GM19238 (cell line): Measurements from ENCODE around the gene NCOR2.
"Not testable (repeated sequence)": the region's sequence is repeated elsewhere in the genome, so short reads cannot be mapped to it uniquely, and the experiment has no call there.

Experiments used
- DNase-seq: peaks from one replicate; pipeline ENCODE4 v3.0.0; 2011; ENCODE audit warnings: low spot score; ENCODE audit not compliant: insufficient read length

Gene NCOR2

GRCh38 chr12:124601706-124602105 lies 34.3 kb upstream of the NCOR2 start:
- no peak for DNase-seq

DNA sequence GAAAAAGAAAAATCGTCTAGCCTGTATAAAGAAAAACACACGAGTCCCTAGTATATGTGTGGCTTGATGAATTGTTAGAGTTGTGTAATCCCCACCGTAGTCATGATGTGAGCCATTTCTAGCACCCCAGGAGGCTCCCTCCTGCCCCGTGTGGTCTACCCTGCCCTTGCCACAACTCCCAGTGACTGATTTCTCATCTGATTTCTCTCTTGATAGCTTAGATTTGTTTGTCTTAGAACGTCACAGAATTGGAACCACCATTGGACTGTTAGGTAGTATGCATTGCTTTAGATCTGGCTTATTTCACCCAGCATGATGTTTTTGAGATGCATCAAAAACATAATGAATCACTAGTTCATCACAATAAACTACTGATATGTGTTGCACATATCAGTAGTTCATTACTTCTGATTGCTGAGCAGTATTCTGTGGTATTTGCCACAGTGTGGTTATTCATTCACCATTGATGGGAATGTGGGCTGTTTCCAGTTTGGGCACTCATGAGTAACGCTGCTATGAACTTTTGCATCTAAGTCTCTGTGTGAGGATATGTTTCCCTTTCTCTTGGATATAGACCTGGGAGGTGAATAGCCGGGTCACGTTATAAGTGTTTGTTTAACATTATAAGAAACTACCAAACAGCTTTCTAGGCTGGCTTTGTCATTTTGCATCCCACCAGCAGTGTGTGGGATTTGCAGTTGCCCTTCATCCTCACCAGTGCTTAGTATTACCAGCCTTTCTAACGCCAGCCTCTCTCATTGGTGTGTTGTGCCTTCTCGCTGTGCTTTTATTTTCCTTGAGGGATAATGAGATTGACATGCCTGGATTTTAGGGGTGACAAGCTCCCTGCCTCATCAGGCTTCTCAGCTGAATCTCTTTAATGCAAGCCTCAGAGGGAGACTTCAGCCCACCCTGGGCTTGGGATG lies 31.9 kb upstream of the NCOR2 start:
- DNase-seq, result no peak

DNA sequence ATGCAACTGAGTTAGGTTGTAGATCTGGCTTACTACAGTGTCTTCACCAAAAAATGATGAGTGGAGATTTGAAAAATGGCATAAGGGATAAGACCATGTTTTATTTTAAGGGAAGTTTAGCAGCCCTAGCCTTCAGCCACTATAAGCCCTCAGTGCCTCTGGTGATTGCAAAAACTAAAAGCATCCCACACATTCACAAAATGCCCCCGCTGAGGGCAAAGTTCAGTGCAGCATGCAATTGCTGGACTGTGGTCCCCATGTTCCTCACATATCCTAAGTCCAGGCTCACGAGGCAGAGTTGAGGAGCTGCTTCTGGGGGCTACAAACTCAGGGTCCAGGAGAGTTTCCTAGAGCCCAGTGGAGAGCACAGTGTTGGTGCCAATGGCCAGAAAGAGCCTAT lies 29.6 kb upstream of the NCOR2 start:
- DNase-seq, result no peak

- no peak for DNase-seq
These were observed 28.0 kb upstream of the NCOR2 start for GRCh38 chr12:124595444-124595843.

DNA sequence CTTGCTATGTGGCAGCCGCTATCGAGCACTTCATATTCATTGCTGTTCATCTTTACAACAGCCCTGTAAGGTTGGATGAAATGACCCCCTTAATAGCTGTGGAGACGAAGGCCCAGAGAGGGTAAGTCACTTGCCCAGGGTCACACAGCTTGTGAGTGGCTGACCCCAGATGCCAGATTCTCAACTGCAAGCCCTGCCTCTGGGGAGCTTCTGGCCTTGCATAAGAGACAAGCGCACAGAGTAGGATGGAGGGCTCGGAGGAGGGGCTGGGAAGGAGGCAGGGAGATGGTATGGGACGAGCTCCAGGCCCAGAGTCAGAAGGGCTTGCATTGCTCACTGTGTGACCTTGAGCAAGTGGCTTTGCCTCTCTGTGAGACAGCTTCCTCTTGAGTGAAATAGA lies 27.4 kb upstream of the NCOR2 start:
- no peak for DNase-seq

GRCh38 chr12:124593851-124594401 lies 26.5 kb upstream of the NCOR2 start:
- DNase-seq, result no peak

- DNase-seq, result no peak
These were observed 25.8 kb upstream of the NCOR2 start for GRCh38 chr12:124593176-124593575.

DNA sequence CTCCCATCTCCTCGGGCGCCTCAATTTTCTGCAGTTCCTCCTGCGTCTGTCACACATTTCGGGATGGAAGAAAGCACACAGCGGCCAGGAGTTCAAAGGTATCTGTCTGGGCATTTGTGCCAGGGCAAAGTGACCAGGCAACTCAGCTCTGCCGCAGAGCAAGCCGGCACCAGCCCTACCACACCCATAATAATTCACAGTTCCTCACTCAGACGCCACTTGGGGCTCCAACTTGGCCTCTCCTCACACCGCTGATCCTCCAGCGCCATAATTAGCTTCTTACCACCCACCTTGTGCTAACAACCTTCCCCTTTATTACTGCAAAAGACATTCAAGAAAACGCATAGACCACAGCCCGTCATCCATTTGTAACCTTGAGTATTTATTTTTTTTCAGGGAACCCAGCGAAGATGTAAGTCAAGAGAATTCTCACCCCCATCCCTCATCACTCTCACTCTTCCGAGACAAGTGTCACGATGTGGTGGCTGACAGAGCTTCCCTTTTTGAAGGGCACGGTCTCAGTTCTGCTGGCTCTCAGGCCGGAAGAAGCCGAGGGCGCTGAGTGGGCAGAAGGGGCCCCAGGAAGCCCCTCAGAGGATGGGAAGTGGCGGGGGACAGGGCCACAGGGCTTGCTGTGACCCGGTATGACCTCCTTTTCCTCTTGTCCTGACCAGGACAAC lies 25.2 kb upstream of the NCOR2 start:
- DNase-seq, result peak; percentile 35

DNA sequence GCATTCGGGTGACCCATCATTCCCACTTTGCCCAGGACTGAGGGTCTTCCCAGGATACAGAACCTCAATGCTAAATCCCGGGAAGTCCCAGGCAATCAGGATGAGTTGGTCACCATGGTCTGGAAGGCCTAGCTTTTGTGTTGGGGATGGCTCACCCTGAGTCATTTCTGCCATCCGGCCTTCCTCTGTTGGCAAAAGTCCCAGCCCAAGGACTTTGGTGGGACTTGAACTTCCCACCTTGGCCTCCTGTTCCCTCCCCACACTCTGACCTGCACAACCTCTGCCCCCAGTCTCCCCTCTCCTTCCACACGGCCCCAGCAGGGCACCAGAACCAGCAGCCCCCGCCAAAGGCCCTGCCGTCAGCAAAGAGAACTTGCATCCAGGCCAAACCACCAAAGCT lies 24.6 kb upstream of the NCOR2 start:
- no peak for DNase-seq

DNA sequence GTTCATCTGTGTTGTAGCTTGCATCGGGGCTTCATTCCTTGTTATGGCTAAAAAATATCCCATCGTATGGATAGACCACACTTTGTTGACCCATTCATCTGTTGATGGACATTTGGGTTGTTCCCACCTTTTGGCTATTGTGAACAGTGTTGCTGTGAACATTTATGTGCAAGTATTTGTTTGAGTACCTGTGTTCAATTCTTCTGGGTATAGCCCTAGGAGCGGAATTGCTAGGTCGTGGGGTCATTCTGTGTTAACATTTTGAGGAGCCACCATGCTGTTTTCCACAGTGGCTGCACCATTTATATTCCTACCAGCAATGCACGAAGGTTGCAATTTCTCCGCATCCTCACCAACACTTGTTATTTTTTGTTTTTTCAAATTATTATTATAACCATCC lies 23.0 kb upstream of the NCOR2 start:
- DNase-seq, result no peak

GRCh38 chr12:124588751-124589267 lies 21.4 kb upstream of the NCOR2 start:
- no peak for DNase-seq

- DNase-seq, result no peak
These were observed 20.7 kb upstream of the NCOR2 start for GRCh38 chr12:124588018-124588634.

DNA sequence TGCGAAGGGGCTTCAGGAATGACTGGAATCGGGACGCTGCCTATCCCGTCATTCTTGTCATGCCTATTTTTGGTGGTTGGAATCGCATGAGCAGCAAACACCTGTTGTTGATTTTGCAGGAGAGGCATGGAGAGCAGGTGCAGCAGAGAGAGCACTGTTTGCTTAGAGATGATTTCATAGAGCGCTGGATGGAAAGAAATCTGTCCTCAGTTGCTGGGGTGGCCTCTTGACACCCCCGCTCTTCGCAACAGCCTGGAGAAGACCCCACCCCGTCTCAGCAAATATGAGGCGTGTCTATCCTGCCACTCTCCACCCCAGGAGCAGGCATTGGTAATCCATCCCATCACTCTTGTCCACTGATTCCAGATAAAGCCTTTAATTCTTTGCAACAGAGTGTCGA lies 19.3 kb upstream of the NCOR2 start:
- DNase-seq, result no peak

- not testable (repeated sequence) for DNase-seq
These were observed 17.1 kb upstream of the NCOR2 start for GRCh38 chr12:124584494-124584893.

DNA sequence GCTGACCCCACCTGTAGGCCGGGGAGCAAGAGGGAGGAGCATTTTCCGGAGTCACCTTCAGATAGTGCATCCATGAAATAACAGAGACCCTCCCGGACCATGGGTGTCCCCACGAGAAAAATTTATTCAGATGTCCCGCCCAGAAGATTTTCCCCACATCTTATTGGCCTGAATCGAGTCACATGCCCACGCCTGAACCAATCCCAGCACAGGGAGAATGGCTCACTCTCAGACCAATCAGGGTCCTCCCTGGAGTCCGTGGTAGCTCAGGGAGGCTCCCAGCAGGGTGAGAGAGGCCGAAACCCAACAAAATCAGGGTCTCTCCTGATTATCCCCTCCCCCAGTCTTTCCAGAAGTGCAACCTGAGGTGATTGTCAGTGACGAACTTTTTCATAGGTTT lies 16.4 kb upstream of the NCOR2 start:
- DNase-seq, result no peak

GRCh38 chr12:124582108-124582424 lies 14.7 kb upstream of the NCOR2 start:
- DNase-seq, result no peak

- no peak for DNase-seq
These were observed 14.1 kb upstream of the NCOR2 start for GRCh38 chr12:124581307-124582107.

- no peak for DNase-seq
These were observed 12.6 kb upstream of the NCOR2 start for GRCh38 chr12:124579921-124580517.

GRCh38 chr12:124578854-124579253 lies 11.4 kb upstream of the NCOR2 start:
- no peak for DNase-seq

GRCh38 chr12:124578445-124578844 lies 11.0 kb upstream of the NCOR2 start:
- no peak for DNase-seq

- DNase-seq, result no peak
These were observed 10.6 kb upstream of the NCOR2 start for GRCh38 chr12:124577986-124578385.
